ENCODE measurements around the gene RBBP8NL. TPM values are rescaled to one million over a fixed set of nuclear protein-coding genes. Genes with fewer than 3 reads are reported as not detected.

Gene RBBP8NL
- total and polyA plus RNA-seq, 9 of the 15 experiments (the other 6 are each of a cell fraction or from before 2014, with no cell fraction given) = not detected

- TF ChIP-seq, protein P1, sequence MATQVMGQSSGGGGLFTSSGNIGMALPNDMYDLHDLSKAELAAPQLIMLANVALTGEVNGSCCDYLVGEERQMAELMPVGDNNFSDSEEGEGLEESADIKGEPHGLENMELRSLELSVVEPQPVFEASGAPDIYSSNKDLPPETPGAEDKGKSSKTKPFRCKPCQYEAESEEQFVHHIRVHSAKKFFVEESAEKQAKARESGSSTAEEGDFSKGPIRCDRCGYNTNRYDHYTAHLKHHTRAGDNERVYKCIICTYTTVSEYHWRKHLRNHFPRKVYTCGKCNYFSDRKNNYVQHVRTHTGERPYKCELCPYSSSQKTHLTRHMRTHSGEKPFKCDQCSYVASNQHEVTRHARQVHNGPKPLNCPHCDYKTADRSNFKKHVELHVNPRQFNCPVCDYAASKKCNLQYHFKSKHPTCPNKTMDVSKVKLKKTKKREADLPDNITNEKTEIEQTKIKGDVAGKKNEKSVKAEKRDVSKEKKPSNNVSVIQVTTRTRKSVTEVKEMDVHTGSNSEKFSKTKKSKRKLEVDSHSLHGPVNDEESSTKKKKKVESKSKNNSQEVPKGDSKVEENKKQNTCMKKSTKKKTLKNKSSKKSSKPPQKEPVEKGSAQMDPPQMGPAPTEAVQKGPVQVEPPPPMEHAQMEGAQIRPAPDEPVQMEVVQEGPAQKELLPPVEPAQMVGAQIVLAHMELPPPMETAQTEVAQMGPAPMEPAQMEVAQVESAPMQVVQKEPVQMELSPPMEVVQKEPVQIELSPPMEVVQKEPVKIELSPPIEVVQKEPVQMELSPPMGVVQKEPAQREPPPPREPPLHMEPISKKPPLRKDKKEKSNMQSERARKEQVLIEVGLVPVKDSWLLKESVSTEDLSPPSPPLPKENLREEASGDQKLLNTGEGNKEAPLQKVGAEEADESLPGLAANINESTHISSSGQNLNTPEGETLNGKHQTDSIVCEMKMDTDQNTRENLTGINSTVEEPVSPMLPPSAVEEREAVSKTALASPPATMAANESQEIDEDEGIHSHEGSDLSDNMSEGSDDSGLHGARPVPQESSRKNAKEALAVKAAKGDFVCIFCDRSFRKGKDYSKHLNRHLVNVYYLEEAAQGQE (IDR thresholded peaks at IDR 0.05; ENCODE audit: borderline replicate concordance) = no peak
- TF ChIP-seq, protein P1 (CRISPR knock-in tag; IDR thresholded peaks at IDR 0.05; ENCODE audit: low read depth) = no peak
- TF ChIP-seq ZC3H8 (IDR thresholded peaks at IDR 0.05) = no peak
- no peak for TF ChIP-seq CBX3 (IDR thresholded peaks at IDR 0.05; ENCODE audit: borderline replicate concordance in 1 of 2, low read length in 2 of 2)
- TF ChIP-seq ZNF707 (CRISPR knock-in tag; conservative IDR thresholded peaks at IDR 0.05) = no peak
- TF ChIP-seq SMARCA5 (IDR thresholded peaks at IDR 0.05) = no peak
- TF ChIP-seq FOS (IDR thresholded peaks at IDR 0.05; ENCODE audit: extremely low read depth, insufficient read length) = no peak
- TF ChIP-seq MBD2 (IDR thresholded peaks at IDR 0.05; ENCODE audit: borderline replicate concordance, low read depth) = no peak
- TF ChIP-seq NFE2 (IDR thresholded peaks at IDR 0.05; ENCODE audit: low read depth) = no peak
- TF ChIP-seq KDM2B (CRISPR knock-in tag; IDR thresholded peaks at IDR 0.05) = no peak
- TF ChIP-seq, protein P2, sequence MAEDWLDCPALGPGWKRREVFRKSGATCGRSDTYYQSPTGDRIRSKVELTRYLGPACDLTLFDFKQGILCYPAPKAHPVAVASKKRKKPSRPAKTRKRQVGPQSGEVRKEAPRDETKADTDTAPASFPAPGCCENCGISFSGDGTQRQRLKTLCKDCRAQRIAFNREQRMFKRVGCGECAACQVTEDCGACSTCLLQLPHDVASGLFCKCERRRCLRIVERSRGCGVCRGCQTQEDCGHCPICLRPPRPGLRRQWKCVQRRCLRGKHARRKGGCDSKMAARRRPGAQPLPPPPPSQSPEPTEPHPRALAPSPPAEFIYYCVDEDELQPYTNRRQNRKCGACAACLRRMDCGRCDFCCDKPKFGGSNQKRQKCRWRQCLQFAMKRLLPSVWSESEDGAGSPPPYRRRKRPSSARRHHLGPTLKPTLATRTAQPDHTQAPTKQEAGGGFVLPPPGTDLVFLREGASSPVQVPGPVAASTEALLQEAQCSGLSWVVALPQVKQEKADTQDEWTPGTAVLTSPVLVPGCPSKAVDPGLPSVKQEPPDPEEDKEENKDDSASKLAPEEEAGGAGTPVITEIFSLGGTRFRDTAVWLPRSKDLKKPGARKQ (CRISPR knock-in tag; IDR thresholded peaks at IDR 0.05) = no peak
- no peak for TF ChIP-seq ZZZ3 (IDR thresholded peaks at IDR 0.05)
- no peak for TF ChIP-seq ARHGAP35 (IDR thresholded peaks at IDR 0.05; ENCODE audit: partially characterized antibody)
- no peak for TF ChIP-seq ZNF282 (CRISPR knock-in tag; IDR thresholded peaks at IDR 0.05)
- no peak for TF ChIP-seq CHAMP1 (IDR thresholded peaks at IDR 0.05)
- no peak for TF ChIP-seq ZNF263 (CRISPR knock-in tag; IDR thresholded peaks at IDR 0.05; ENCODE audit: borderline replicate concordance)
- no peak for TF ChIP-seq XRCC3 (IDR thresholded peaks at IDR 0.05)
Measured at GRCh38 chr20:62360854-62361798, 66.2 kb downstream of the RBBP8NL start (continued).

All from K562 (cell line).